Stimulated activated CD4-positive, alpha-beta T cell treated with anti-CD3 and anti-CD28 coated beads, Interleukin-4, amount 100 ng/mL, for 4 hours (primary cell): Measurements from ENCODE around the gene ADCY5.

Experiments used
- DNase-seq, 2 experiments: peaks; one replicate each; pipeline ENCODE4 v3.0.0-alpha.2; 2020

Gene ADCY5

DNA sequence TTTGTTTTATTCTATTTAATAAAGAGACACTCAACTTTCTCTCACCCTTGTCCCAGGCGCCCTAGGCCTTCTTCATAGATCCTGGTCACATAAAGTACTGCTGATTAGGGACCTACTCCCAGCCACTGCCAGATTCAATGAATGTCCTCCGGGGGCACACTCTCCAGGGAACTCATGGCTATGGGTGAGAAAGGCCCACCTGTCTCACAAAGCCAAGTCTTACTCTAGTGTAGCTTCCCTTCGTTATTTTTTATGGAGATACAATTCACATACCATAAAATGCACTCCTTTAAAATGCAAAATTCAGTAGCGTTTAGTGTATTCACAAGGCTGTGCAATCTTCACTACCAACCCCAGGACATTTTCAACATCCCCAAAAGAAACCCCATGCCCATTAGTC, 87.8 kb downstream of the ADCY5 start:
- DNase-seq = no peak

DNA sequence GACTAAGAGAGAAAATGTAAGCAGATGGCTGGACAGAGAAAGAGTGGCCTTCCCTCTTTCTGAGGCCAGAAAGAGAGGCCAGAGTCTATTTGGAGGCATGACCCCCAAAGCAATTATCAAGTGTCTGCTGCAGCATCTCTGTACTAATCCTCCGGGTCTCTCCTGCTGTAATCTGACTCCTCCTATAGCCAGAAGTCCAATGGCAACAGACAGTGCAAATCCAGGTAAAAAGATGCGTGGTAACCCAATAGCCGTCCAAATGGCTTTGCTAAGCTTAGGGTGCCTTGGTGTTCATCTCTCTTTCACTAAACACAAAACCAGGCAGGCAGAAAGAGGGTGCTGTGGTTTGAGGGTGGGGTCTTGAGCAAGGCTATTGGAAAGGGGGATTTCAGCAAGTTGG, 91.6 kb downstream of the ADCY5 start:
- no peak for DNase-seq

DNA sequence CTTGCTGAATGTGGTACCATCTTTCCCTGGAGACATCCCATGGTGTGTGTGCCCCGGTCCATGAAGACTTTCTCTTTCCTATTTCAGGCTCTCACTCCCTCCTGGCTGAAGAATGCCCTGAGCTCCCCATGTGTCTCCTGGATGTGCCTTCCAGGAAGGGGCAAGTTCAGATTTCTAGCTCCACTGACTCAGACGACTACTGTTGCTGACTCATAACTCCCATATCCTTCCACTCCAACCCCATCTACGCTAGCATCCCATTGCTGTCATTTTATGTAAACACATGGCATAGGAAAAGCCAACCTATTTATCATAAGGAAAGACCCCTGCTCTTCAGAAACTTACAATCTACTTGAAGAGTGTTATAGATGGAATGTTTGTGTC, 95.0 kb downstream of the ADCY5 start:
- no peak for DNase-seq

DNA sequence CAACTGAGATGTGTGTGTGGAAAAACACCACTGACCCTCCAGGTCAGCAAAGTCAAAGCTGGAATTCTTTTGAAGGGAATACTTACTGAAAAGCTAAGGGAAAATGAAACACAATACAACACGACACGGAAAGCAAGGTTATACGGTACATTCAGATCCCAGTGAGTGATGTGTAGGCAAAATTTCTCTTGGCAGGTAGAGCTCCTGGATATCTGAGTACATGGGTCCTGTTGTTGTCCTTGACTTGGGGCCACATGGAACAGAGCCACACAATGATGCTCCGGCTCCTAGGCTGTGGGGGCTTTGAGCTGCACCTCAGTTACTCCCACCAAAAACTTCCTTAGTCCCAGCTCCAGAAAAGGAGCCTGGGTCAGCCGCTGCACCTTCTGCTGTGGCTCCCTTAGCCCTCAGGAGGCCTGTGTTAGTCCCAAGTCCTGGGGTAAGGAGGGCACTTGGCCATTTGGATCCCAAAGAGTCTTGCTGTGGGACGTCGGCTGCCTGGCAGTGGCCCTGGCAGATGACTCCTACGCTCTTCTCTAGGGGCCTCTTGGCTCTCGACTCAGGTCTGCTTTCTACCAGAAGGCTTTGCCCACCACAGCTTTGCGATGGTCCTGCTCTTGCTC, 95.6 kb downstream of the ADCY5 start:
- DNase-seq = no peak

DNA sequence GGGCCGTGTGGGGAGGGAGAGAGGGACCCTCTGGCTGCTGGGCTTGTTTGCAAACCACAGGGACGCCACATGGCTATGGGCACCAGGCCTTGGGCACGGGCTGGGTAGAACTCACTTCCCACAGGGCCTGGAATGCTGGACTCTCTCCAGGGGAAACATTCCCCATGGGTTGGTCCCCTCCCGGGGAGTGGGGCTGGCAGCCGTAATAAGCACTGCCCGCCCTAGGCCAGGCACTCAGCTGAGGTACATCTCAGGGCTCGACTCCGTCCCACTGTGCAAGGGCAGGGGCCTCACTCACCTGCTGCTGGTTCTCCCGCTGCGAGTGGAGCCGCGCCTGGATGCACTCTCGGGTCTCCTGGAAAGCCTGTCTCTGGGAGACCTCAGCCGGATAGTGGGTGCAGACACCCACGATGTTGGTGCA, 96.7 kb downstream of the ADCY5 start:
- DNase-seq = no peak

DNA sequence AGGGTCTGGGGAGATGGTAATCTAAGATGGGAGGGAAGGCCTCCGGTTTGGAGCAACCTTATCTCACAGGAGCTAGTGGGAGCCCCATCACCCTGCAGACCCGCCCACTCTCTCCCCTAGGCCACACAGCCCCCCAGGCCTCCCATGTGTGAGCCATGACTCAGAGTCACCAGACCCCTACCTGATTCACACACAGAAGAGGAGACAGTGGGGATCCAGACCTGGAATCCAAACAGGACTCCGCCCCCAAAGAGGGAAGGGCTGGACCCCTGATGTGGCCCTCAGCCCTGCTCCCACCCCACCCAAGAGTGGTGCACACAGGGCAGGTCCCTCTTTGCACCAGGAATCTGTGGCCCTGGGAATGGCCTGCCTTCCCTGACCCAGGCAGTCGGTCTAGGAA, 97.4 kb downstream of the ADCY5 start:
- no peak for DNase-seq

DNA sequence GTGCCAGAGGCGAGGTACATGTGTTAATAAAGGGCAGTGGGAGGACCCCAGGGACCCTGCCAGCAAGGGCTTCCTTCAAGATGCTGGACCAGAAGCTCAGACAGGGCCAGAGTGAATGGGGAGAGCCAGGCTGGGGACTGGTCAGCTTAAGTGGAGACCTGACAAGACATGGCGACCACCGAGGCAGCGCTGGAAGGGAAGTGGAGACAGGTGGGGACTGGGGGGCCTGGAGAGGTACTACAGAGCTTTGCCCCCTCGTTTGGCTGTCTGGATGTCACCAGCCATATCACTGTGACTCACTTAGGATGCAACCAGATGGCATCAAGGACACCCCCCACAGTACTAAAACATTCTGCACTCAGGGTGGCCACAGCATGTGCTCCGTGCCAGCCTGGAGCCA, 97.9 kb downstream of the ADCY5 start:
- no peak for DNase-seq

DNA sequence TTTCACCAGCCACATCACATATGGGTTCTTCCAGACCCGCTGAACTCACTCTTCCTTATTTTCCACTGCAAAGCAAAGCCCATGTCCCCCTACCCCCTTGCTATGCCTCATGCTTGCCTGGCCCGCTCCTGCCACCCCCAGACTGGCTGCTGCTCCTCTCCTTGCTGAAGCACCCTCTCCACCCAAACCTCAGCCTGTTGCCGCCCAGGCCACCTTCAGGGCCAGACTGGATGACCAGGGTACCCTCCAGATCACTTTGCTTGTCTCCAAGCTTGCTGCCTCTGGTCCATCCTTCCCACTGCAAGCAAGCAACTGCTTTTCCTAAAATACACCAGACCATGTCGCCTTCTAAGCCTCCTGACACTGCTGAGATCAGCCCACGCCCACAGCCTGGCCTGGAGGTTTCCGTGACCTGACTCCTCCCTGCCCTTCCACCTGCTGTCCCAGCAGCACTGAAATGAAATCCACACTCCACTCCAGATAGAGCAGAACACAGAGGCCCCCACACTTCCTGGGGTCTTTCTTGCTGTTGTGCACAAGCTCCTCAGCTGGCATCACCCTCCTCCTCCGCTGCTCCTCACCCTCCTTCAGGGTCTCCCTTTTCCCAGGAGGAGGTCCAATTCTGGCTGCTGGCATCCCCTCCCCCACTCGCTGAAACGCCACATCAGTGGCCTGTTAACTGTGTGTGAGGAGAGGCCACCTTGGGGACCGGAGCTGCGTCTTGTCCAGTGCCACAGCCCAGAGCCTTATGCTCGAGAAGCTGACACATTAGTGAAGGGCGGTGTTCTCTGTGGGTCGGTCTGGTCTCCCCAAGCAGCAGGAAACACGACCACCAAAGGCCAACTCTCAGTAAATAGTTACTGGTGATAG, 99.1 kb downstream of the ADCY5 start:
- DNase-seq = no peak

DNA sequence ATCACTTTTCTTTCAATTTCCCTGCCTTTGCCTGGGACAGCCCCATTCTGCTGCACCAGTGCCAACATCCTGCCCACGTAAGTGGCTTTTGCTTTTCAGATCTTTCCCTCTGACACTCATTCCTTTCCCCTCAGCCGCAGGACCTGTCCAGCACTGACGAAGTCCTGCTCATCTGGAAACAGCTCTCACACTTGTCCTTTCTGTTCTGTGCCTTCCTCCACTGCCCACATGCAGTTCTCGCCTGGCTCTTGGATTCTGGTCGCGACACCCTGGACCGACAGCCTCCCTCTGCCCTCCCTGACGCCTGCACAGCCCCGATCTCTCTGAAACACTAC, 99.7 kb downstream of the ADCY5 start:
- no peak for DNase-seq

DNA sequence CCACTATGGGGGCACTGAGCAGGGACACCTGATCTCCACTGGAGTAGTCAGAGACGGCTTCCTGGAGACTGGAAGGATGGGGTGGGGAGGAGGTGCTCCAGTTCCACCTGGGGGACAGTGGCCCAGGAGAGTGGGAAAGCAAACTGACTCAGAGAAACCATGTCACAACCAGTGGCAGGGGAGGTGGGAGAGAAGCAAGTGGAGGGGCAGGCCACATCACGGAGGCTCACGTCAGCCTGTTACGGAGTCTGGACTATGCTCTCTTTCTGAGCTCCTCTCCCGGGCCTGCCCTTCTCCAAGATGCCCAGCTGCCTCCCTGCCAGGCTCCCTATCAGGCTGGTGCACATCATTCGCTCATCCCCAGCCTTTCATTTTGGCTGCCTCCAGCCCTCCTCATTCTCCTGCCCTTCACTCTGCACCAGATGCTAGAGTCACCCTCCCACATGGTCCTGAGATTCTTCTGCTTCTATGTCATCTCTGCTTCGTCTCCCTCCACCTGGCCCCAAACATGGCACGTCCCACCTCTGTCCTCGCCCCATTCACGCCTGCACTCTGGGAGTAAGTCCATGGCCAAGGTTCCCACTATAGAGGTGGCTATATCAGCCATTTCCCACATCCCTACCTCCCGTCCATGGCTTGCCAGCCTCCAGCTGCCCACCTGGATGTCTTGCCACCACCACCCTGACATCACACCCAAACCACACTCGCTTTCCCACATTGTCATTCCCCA, 100.3 kb downstream of the ADCY5 start:
- DNase-seq = no peak

DNA sequence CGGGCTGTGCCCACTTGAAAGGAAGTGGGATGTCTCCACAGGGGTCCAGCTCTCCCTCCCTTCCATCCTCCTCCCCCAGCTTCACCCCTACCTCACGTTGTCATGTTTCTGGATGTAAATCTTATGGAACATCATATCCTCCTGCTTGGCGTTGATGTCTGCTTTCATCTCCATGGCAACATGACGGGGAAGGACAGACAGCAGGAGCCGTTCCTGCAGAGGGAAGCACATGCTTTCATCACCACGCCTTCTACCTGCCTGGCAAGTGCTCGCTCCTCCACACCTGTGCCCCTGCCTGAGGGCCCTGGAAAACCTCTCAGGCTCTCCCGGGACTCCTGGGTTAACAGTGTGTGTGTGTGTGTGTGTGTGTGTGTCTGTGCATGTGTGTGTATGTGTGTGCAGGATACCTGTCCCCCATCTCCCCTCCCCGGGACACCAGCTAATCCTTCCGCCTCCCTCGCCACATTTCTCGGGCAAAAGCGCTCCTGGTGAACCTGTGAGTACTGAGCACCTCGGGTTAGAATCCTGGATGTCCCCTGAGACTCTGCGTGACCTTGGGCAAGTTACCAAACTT, 101.1 kb downstream of the ADCY5 start:
- no peak for DNase-seq

DNA sequence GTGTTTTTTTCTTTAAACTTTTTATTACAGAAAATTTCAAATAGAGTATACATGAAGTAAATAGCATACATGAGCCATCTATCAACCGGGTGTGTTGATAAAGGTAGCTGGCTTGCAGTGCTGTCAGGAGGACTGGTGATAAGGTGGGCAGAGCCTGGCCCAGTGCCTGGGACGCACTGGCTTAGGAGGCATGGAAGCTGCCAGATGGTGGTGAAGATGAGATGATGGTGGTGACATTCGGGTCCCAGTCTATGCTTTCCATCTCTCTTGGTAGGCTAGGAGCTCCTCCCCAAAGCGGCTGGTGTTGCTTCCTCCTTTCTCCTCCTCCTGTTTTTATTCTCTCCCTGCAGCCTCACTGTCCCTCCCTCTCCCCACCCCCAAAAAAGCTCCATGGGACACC, 101.7 kb downstream of the ADCY5 start:
- DNase-seq = no peak

DNA sequence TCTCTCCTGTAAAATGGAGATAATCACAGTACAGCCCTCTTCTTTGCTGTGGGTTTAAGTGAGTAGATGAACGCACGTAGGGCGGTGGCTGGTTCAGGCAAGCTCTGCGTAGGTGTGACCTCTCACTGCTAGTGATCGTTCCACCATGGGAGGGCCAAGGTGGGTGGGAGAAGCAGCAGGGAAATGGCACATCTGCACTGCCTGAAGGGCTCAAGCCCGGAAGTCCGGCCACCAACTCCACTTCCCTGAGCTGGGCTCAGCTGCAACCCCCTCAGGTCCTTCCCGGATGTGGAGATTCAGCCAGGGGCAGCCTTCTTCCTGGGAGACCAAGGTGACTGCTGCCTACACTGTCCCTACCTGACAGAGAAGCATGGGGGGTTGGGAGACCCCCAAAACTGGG, 102.9 kb downstream of the ADCY5 start:
- no peak for DNase-seq

DNA sequence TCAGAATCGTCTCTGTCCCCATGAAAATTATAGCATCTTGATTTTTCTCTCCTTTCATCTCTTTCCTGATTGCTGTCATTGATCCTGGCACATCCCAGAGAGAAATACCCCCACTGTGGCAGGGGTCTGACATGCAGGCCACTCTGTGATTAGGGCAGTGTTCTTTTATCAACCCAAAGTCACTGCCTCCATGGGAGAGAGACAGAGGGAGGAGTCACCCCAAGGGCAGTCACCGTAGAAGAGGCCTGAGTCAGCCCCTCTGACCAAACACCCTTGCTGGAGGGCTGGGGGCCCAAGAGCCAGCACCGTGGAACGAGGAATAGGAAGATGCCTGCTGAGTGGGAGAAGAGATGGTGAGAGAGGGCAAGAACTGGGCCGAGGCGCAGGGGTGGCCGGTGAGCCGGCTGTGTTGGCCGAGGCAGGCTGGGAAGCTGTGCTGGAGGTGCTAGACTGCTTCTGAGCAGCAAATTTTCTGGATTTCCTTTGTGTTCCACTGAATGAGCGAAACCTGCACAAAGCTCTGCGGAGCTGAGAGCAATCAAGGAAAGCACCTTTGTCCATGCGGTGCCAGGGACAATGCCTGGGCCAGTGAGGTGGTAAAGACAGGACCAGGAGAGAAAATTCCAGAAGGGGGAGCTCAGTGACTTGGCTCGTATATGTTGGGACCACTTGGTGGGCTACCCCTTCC, 103.8 kb downstream of the ADCY5 start:
- no peak for DNase-seq

DNA sequence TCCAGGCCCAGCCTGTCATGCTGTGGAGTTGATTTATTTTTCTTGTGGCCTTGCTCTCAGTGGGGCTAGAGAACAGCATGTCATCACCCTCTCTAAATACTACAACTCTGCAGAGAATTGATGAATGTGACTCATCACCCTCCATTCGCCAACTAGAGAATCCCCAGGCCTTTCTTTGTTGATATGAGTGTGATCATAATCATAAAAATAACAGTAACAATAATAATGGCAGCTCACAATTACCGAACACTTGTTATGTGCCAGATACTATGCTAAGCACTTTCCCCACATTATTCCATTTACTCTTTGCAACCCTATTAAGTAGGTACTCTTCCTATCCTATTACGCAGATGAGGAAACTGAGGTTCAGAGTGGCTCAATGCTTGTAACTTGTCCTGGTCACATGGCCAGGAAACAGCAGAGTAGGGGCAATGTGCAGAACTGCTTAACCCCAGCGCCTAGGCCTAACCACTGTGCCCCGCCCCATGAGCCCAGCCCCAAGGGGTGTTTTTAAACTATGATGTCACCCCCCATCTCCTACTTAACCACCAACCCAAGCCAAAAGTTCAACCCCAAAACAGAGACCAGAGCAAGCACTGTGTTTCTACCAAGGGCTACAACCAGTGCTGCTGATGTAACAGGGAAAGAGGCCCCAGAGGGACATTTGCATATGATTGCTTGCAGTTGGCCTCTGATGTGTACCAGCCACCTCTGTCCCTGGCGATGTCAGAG, 104.5 kb downstream of the ADCY5 start:
- DNase-seq = no peak

DNA sequence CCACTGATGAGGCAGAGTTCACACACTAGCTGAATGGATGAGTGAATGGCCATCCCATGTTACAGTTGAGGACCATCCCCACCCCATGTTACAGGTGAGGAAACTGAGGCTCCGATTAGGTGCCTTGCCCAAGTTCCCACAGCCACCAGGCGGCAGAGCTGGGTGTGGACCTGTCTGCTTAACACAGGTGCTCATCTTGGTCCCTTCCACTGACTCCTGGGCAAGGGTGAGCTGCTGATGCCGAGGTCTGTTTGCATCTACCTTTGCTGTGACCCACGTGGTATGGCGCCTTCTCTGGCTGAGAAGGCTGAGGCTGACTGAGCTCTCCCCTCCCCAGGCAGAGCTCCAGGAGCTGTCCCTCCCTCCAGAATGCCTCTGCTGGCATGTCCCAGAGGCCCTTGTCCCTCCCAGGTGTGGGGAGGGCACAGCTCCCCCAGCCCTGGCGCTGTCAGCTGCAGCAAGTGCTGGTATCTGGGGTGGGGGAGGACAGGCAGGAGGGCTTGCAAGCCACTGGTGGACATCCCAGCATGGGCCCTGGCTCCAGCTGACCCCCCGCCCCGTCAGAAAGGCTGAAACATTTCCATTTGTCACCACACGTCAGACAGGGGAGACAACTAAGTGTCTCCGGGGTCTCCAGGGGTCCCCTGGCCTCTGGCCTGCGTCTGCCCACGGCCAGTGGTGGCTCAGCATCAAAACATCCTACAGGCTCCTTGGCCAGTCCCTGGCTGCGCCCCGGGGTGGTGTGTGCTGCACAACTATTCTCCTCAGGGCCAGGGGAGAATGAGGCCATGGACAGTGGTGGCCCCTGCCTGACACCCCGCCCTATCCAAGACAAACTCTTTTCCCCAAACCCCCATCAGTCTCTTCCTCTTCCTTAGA, 105.4 kb downstream of the ADCY5 start:
- DNase-seq = no peak

DNA sequence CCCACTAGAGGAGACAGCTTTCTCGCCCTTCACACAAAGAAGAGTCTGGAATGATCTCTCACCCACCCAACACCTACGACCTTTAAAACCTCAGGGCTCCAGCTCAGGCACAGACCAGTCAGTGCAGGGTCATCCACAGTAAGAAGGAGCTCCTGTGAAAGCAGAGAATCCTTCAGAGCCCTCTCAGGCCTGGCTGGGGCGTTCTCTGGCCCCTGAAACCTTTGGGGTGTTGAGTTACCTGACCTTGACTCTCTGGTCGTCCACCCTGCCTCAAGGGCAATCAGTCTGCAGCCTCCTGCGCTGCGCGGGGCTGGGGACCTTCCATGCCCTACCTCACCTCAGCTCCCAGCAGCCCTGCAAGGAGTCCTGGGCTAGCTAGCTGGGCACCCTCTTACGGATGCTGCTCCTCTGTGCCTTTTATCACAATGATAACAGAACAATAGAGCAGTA, 106.2 kb downstream of the ADCY5 start:
- DNase-seq = no peak

DNA sequence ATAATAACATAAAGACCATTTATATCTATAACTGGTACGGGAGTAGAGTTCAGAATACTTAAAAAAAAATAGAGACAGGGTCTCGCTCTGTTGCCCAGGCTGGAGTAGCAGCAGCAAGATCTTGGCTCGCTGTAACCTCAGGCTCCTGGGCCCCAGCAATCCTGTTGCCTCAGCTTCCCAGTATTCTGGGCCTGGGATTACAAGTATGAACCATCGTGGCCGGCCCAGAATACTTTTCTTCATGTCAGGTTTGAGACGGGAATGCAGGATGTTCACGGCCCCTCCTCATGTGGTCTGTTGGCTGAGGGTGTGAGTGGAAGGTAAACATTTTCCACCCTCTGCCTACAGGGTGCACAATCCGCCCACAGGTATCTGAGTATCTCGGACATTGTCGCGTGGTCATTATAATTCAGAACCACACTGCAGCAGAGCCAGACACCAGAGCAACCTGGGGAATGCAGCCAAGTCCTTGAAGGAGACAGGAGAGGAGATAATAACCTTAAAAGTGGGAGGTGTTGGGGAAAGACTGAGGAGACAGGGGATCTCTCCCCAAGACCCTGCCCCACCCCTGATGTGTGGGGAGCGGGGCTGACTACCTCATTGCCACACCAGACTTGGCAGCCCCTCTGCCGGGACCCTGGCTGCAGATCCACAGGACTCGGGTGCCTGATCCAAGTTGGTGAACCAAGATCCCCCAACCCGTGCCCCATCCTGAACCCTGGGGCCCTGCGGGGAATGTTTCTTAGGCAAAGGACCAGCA, 106.8 kb downstream of the ADCY5 start:
- DNase-seq = no peak

DNA sequence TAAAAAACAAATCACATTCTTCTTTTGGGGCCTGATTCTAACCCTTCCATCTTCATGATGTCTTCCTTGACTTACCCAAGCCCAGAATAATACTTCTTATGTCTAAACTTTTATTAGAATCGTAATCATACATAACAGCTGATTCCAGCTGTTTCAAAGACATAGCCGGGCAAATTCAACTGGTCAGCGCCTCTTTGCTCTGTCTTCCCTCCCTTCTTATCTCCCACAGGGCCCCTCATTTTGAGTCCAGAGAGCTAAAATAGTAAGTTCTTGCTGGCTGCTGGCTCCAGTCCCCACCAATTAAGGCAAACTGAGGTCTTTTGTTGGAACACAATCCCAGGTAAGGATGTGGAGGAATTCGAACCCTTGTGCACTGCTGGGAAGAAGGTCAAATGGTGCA, 108.6 kb downstream of the ADCY5 start:
- no peak for DNase-seq

DNA sequence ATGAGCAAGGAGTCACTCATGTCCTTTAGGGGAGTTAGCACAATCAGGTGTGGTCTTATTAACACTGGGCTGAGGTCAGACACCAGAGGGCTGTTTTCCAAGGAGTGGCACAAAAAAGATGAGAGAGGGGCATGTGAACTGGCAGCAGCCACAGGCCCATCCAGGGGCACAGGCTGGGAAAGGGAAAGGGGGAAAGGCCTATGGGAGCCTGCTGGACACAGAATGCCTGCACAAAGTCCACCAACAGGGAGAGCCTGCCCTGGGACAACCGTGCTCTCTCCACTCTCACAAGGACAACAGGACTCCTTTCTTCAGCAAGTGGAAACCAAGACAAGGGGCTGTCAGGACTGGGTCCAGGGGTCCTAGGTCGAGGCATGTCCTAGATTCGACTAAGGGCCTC, 109.6 kb downstream of the ADCY5 start:
- no peak for DNase-seq
